COR-L47 (cell line): ENCODE data around the gene SERBP1.
A peak's percentile ranks its signal among the peaks of the same experiment; 100 is the strongest.
"Not testable (repeated sequence)": the region's sequence is repeated elsewhere in the genome, so short reads cannot be mapped to it uniquely, and the experiment has no call there.

Experiments
- DNase-seq: peaks from one replicate; lab custom pipeline; 2025; lab: John Stamatoyannopoulos, UW

SERBP1 gene

GRCh38 chr1:67440339-67440738 is 10.1 kb upstream of the SERBP1 start:
- DNase-seq, result no peak

- DNase-seq, result no peak
These were observed 9.3 kb upstream of the SERBP1 start for GRCh38 chr1:67439277-67440029.

GRCh38 chr1:67437961-67438360 is 7.8 kb upstream of the SERBP1 start:
- DNase-seq, result no peak

- no peak for DNase-seq
These were observed 6.4 kb upstream of the SERBP1 start for GRCh38 chr1:67436511-67437055.

- DNase-seq, result no peak
These were observed 4.3 kb upstream of the SERBP1 start for GRCh38 chr1:67434491-67434890.

GRCh38 chr1:67433837-67434236 is 3.6 kb upstream of the SERBP1 start:
- DNase-seq, result no peak

- DNase-seq, result no peak
These were observed 2.5 kb upstream of the SERBP1 start for GRCh38 chr1:67432745-67433144.

- DNase-seq, result no peak
These were observed 1.8 kb upstream of the SERBP1 start for GRCh38 chr1:67431869-67432578.

- no peak for DNase-seq
These were observed 1.1 kb upstream of the SERBP1 start for GRCh38 chr1:67431156-67431765.

- peak; percentile 17 for DNase-seq
These were observed 459 bp downstream of the SERBP1 start for GRCh38 chr1:67429528-67430357.

- DNase-seq, result no peak
These were observed 1.1 kb downstream of the SERBP1 start for GRCh38 chr1:67429011-67429527.

GRCh38 chr1:67427947-67428346 is 2.3 kb downstream of the SERBP1 start:
- no peak for DNase-seq

GRCh38 chr1:67427465-67427864 is 2.7 kb downstream of the SERBP1 start:
- no peak for DNase-seq

GRCh38 chr1:67420835-67421492 is 9.2 kb downstream of the SERBP1 start:
- no peak for DNase-seq

- DNase-seq, result no peak
These were observed 11.2 kb downstream of the SERBP1 start for GRCh38 chr1:67418839-67419586.

- DNase-seq, result not testable (repeated sequence)
These were observed 12.5 kb downstream of the SERBP1 start for GRCh38 chr1:67417733-67418132.

GRCh38 chr1:67415041-67415440 is 15.2 kb downstream of the SERBP1 start:
- no peak for DNase-seq

GRCh38 chr1:67414574-67414973 is 15.6 kb downstream of the SERBP1 start:
- DNase-seq, result no peak

- not testable (repeated sequence) for DNase-seq
These were observed 17.1 kb downstream of the SERBP1 start for GRCh38 chr1:67413101-67413500.

- no peak for DNase-seq
These were observed 22.1 kb downstream of the SERBP1 start for GRCh38 chr1:67408148-67408547.
